Transverse colon (tissue), 3 donors: ENCODE results near the gene FBXO21.

Experiments
- CTCF ChIP-seq, 5 experiments: fragments of 200-600 bp in 3 of 5; fragments of 450-650 bp in 2 of 5; sonication (generic) in 3 of 5; IDR thresholded peaks; 1 replicate in 2 of 5; 2 replicates in 3 of 5; pipeline ENCODE4 v1.5.1; 2016 to 2017; ENCODE audit warnings: antibody characterized with exemption in 5 of 5, inconsistent platforms in 3 of 5, mild to moderate bottlenecking in 2 of 5, moderate library complexity in 1 of 5
- EP300 ChIP-seq: sonication (generic); formaldehyde crosslinking; IDR thresholded peaks from one replicate; pipeline ENCODE4 v1.6.1; 2017; ENCODE audit warnings: antibody characterized with exemption, low read depth
- POLR2A ChIP-seq: fragments of 450-650 bp; IDR thresholded peaks from one replicate; pipeline ENCODE4 v1.6.1; 2016; ENCODE audit warnings: antibody characterized with exemption, mild to moderate bottlenecking, moderate library complexity

GRCh38 chr12:117093431-117093830 is 96.8 kb downstream of the FBXO21 start:
- TF ChIP-seq CTCF (IDR thresholded peaks at IDR 0.05) = no peak
- no peak for TF ChIP-seq EP300
- TF ChIP-seq POLR2A = no peak
